HepG2 (cell line): ENCODE measurements around the gene DNPH1. TPM values are rescaled to one million over a fixed set of nuclear protein-coding genes. Genes with fewer than 3 reads are reported as not detected.

Experiments used
- ARID3A ChIP-seq: IDR thresholded peaks from 2 replicates; pipeline ENCODE4 v1.6.1; 2012; ENCODE audit warnings: low read depth, low read length, improper control_type of control experiment
- ASH2L ChIP-seq: fragments of 300-600, 200-600 bp; sonication (generic); IDR thresholded peaks from 2 replicates; pipeline ENCODE4 v1.7.0; 2017; ENCODE audit warnings: low read depth, mild to moderate bottlenecking, moderate library complexity, mixed read lengths, low read length; ENCODE audit not compliant: insufficient read length
- ATF1 ChIP-seq: IDR thresholded peaks from 2 replicates; pipeline ENCODE4 v1.6.1; 2016; ENCODE audit warnings: mild to moderate bottlenecking, control low read depth
- ATF7 ChIP-seq, 2 experiments: fragments of 450-650 bp in 1 of 2; sonication (generic) in 1 of 2; formaldehyde crosslinking in 1 of 2; IDR thresholded peaks; 2 replicates each; pipeline versions ENCODE4 v1.4.0 to v1.6.1; 2016 to 2020; ENCODE audit warnings: antibody characterized with exemption in 1 of 2, mild to moderate bottlenecking in 1 of 2, missing genetic modification reagents in 1 of 2
- ATRX ChIP-seq: sonication (generic); formaldehyde crosslinking; IDR thresholded peaks from 2 replicates; pipeline ENCODE4 v1.4.0; 2020; ENCODE audit warnings: missing genetic modification reagents, borderline replicate concordance
- DR1 ChIP-seq: sonication (generic); formaldehyde crosslinking; IDR thresholded peaks from 2 replicates; pipeline ENCODE4 v1.8.0; 2021; ENCODE audit warnings: mild to moderate bottlenecking, missing genetic modification reagents, inconsistent platforms
- FOSL1 ChIP-seq: sonication (generic); formaldehyde crosslinking; IDR thresholded peaks from 2 replicates; pipeline ENCODE4 v1.9.0; 2021; ENCODE audit warnings: missing genetic modification reagents, borderline replicate concordance
- KLF15 ChIP-seq: sonication (generic); formaldehyde crosslinking; IDR thresholded peaks from 2 replicates; pipeline ENCODE4 v1.8.1; 2023; ENCODE audit warnings: borderline replicate concordance, mild to moderate bottlenecking, inconsistent platforms, missing genetic modification reagents, mixed read lengths
- MYC ChIP-seq: sonication (generic); formaldehyde crosslinking; IDR thresholded peaks from 2 replicates; pipeline ENCODE4 v1.9.0; 2021; ENCODE audit warnings: missing genetic modification reagents, borderline replicate concordance
- PHF21A ChIP-seq: sonication (generic); formaldehyde crosslinking; IDR thresholded peaks from 2 replicates; pipeline ENCODE4 v1.5.0; 2020; ENCODE audit warnings: mild to moderate bottlenecking, missing genetic modification reagents
- REPIN1 ChIP-seq: sonication (generic); formaldehyde crosslinking; IDR thresholded peaks from 2 replicates; pipeline ENCODE4 v1.8.0; 2022; ENCODE audit warnings: missing genetic modification reagents, low read depth, mild to moderate bottlenecking, borderline replicate concordance
- YY1 ChIP-seq: IDR thresholded peaks from 2 replicates; pipeline ENCODE4 v1.6.1; 2011; ENCODE audit warnings: low read length, low read depth, moderate library complexity, mild to moderate bottlenecking; ENCODE audit not compliant: insufficient read depth, insufficient replicate concordance
- ZKSCAN5 ChIP-seq: sonication (generic); formaldehyde crosslinking; IDR thresholded peaks from 2 replicates; pipeline ENCODE4 v1.5.1; 2020; ENCODE audit warnings: mild to moderate bottlenecking, missing genetic modification reagents
- ZNF17 ChIP-seq: sonication (generic); formaldehyde crosslinking; IDR thresholded peaks from 2 replicates; pipeline ENCODE4 v1.5.0; 2020; ENCODE audit warnings: mild to moderate bottlenecking, missing genetic modification reagents
- ZNF207 ChIP-seq: fragments of 450-650 bp; IDR thresholded peaks from 2 replicates; pipeline ENCODE4 v1.6.1; 2016; ENCODE audit warnings: antibody characterized with exemption, borderline replicate concordance
- ZNF367 ChIP-seq: sonication (generic); formaldehyde crosslinking; IDR thresholded peaks from 2 replicates; pipeline ENCODE4 v1.4.0; 2020; ENCODE audit warnings: missing genetic modification reagents, borderline replicate concordance
- polyA plus RNA-seq, 8 experiments: library from polyadenylated mRNA; depleted of rRNA in 3 of 8; stranded (reverse) in 7 of 8; unstranded in 1 of 8; fragments of >200 nt; fragmentation: Illumina TruSeq in 4 of 8; extraction: Trizol in 4 of 8; gene quantifications; 2 replicates each; pipeline versions ENCODE4 v1.2.1 to v1.2.3, GENCODE V29; 2011 to 2016; ENCODE audit warnings: low read depth in 4 of 8, missing spikeins in 1 of 8, mixed read lengths in 1 of 8; ENCODE audit not compliant: insufficient read depth in 1 of 8
- total RNA-seq, 5 experiments: library from RNA; depleted of rRNA; stranded (reverse); fragments of >200 nt; fragmentation: Illumina TruSeq; extraction: Trizol; gene quantifications; 2 replicates each; pipeline ENCODE4 v1.2.3, GENCODE V29; 2016; ENCODE audit warnings: low read depth in 1 of 5
- TF ChIP-seq, protein P1 (sequence below): sonication (generic); formaldehyde crosslinking; IDR thresholded peaks from 2 replicates; pipeline ENCODE4 v1.5.1; 2020; ENCODE audit warnings: missing genetic modification reagents, mild to moderate bottlenecking, borderline replicate concordance
- TF ChIP-seq, protein P2 (sequence below): sonication (generic); formaldehyde crosslinking; IDR thresholded peaks from 2 replicates; pipeline ENCODE4 v1.5.1; 2020; ENCODE audit warnings: missing genetic modification reagents, mild to moderate bottlenecking, borderline replicate concordance
- TF ChIP-seq, protein P3 (sequence below): sonication (generic); formaldehyde crosslinking; IDR thresholded peaks from 2 replicates; pipeline ENCODE4 v1.8.0; 2022; ENCODE audit warnings: missing genetic modification reagents, mild to moderate bottlenecking, moderate library complexity, borderline replicate concordance

DNPH1 gene
- total and polyA plus RNA-seq, 2 of the 13 experiments (the other 11 are each of a cell fraction or from before 2014, with no cell fraction given) = 56.5 to 75.1 TPM

DNA sequence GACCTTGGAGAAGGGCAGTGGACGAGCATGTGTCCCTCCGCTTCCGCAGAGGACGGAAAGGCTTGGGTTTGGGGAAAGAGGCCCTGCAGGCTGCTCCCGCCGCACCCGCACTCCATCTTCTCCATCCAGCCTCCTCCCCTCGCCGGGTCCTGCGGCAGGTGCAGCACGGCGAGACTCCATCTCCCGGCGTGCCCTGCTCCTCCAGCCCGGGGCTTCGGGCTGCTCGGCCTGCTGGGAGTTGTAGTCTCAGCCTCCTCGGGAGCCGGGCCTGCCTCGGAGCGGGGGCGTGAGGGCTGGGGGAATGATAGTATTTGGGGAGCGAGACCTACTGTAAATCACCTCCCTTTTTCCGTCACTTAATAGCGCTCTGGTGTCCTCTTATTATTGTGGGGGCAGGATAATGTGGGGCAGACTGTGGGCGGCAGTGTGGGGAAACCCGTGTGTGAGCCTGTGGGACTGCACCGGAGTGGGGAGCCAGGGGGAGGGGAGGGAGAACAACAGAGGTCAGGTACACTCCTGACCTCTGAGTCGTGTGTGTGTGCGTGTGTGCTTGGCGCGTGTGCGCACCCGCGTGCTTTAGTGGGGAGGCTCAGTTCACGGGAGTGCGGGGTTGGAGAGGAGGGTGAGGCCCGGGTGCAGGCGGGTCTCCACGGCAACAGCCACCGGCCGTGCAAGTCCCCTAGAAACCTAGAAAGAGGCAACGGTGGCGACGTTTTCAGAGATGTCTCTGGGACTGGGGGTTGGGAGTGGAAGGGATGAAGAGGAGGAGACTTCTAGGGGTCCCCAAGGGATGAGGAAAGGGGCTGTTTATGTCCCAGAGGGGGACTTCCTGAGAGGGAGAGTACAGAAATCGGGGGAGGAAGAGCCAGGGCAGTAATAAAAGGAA is 18.1 kb upstream of the DNPH1 start (continued):
- TF ChIP-seq YY1 (peak; percentile 70), ATF7 (IDR thresholded peaks at IDR 0.05) (no peak), ATF7 (CRISPR knock-in tag; IDR thresholded peaks at IDR 0.05) (no peak), ARID3A (no peak), ZNF17 (CRISPR knock-in tag) (no peak), KLF15 (no peak), ZKSCAN5 (CRISPR knock-in tag) (no peak), ATF1 (0 out of 2 replicates have a peak, but pooled peaks have one; percentile 36), REPIN1 (peak; percentile 54; the same call in 1 of the 2 replicates), ASH2L (peak; percentile 39), DR1 (no peak; the same call in 1 of the 2 replicates), ZNF207 (no peak), FOSL1 (no peak), ZNF367 (CRISPR knock-in tag) (no peak), ATRX (no peak), MYC (peak; percentile 78; the same call in 1 of the 2 replicates), PHF21A (CRISPR knock-in tag) (peak; percentile 70)
- TF ChIP-seq, protein P1, sequence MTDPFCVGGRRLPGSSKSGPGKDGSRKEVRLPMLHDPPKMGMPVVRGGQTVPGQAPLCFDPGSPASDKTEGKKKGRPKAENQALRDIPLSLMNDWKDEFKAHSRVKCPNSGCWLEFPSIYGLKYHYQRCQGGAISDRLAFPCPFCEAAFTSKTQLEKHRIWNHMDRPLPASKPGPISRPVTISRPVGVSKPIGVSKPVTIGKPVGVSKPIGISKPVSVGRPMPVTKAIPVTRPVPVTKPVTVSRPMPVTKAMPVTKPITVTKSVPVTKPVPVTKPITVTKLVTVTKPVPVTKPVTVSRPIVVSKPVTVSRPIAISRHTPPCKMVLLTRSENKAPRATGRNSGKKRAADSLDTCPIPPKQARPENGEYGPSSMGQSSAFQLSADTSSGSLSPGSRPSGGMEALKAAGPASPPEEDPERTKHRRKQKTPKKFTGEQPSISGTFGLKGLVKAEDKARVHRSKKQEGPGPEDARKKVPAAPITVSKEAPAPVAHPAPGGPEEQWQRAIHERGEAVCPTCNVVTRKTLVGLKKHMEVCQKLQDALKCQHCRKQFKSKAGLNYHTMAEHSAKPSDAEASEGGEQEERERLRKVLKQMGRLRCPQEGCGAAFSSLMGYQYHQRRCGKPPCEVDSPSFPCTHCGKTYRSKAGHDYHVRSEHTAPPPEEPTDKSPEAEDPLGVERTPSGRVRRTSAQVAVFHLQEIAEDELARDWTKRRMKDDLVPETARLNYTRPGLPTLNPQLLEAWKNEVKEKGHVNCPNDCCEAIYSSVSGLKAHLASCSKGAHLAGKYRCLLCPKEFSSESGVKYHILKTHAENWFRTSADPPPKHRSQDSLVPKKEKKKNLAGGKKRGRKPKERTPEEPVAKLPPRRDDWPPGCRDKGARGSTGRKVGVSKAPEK (CRISPR knock-in tag) = peak; percentile 69; the same call in 1 of the 2 replicates
- TF ChIP-seq, protein P2, sequence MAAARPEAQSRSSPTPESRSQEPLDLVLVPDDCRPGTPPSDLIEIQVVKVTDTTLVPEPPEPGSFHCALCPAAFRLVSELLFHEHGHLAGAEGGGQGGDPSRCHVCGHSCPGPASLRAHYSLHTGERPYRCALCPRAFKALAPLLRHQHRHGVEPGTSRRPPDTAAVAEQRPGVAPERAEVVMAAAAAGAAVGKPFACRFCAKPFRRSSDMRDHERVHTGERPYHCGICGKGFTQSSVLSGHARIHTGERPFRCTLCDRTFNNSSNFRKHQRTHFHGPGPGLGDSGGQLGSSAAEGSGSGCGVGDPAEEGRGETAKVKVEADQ (CRISPR knock-in tag) = no peak
- TF ChIP-seq, protein P3, sequence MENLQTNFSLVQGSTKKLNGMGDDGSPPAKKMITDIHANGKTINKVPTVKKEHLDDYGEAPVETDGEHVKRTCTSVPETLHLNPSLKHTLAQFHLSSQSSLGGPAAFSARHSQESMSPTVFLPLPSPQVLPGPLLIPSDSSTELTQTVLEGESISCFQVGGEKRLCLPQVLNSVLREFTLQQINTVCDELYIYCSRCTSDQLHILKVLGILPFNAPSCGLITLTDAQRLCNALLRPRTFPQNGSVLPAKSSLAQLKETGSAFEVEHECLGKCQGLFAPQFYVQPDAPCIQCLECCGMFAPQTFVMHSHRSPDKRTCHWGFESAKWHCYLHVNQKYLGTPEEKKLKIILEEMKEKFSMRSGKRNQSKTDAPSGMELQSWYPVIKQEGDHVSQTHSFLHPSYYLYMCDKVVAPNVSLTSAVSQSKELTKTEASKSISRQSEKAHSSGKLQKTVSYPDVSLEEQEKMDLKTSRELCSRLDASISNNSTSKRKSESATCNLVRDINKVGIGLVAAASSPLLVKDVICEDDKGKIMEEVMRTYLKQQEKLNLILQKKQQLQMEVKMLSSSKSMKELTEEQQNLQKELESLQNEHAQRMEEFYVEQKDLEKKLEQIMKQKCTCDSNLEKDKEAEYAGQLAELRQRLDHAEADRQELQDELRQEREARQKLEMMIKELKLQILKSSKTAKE = 0 out of 2 replicates have a peak, but pooled peaks have one; percentile 15
